PC-9 (cell line): Measurements from ENCODE around the gene ABHD5.

ENCODE experiments used
- CTCF ChIP-seq: fragments of 200-600 bp; sonication (generic); conservative IDR thresholded peaks from 2 replicates; pipeline ENCODE4 v1.6.1; 2017; ENCODE audit warnings: mixed run types, antibody characterized with exemption, mild to moderate bottlenecking, moderate library complexity
- EZH2 ChIP-seq: fragments of 200-600 bp; sonication (generic); IDR thresholded peaks from 2 replicates; pipeline ENCODE4 v1.8.0; 2017; ENCODE audit warnings: antibody characterized with exemption, low read depth

GRCh38 chr3:43764056-43764455, 73.3 kb downstream of the ABHD5 start:
- TF ChIP-seq CTCF (no peak), EZH2 (no peak)
